HG03159 (cell line): ENCODE data around the gene SCLT1.
"Not testable (repeated sequence)": the region's sequence is repeated elsewhere in the genome, so short reads cannot be mapped to it uniquely, and the experiment has no call there.

Experiments
- ATAC-seq: cut with Tn5 transposase; IDR thresholded peaks from one replicate; pipeline ENCODE4 v1.9.1; 2021; ENCODE audit warnings: mild to moderate bottlenecking, moderate library complexity; ENCODE audit not compliant: unreplicated experiment

The SCLT1 gene

DNA sequence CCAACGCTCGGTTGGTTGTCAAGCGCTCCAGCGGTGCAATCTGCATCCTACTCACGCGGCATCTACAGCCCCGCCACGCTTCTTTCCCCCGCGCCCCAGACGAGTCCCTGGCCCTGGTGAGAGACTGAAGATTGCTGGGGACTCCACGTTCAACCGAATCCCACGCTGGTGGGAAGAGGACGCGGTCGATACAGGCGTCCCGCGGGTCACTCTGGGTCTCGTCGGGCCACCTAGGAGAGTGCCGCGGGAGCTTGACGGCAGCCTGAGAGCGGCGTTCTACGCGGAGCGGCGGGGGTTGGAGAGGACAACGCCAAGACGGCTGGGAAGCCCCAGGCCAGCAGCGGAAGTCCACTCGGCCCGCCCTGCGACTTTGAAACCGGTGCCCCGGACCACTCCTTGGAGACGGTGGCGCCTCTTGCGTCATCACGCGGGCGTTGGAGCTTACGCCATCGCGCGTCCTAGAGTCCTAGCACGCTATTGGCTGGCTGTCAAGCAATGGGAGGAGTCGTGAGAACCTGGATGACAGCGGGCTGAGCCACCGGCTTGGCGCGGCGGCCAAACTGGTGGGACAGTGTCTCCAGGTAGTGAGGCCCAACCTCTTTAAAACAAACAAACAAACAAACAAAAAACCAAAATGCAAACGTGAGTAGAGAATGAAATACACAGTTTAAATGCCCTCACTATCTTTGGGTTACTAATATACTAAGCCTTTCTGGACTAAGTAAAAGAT lies at the start of gene SCLT1:
Gene SCLT1, minus strand, starts transcription at position 349 of the 730 bp plus-strand sequence. CDS start 436 bp downstream, outside the sequence.
- peak; percentile 93 for ATAC-seq

DNA sequence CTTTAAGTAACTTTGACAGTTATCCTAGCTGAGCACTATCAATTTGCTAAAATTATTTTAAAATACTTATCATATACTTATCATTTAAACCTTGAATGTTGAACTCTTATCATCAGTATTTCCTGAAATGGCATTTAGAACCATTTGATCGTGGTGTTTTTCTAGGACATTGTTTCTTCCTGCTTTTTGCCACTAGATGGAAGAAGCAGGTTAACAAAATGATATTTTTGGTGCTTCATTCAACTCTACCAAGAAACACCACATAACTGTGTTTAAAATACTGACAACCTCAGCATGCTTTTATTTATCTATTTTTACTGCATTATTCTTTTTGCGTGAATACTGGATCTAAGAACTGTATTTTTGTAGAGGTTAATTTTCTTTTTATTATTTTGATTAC lies 47.2 kb upstream of the SCLT1 start:
- no peak for ATAC-seq

DNA sequence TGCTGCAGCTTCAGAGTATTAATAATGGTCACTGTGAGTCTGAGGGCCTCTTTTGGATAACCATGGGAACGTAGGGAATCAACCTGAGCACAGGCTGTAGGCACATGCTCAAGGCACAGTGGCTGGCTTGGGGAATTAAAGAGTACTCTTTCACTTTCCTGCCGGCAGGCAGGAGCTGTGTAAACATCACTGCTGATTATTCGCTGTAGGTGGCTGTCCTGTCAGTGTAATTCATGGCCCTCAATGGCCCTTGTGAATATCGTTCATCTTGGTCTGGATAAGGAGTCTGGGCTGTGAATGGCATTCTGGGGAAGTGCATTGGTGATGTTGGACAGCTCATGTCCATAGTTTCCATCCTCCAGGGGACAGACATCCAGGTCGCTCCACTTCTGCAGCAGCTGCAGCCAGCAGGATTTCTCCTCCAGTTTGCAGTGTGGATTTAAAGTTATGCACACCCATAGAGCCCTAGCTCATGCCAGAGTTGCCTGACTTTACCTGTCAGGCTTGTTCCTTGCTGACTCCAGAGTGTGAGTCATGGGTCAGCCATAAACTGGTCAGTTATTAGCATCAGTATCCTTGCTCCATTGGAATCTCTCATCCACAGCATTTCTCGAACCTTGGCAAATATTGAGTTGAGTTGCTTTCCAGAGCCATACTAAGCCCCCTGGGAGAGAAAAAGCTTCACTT lies 45.6 kb upstream of the SCLT1 start:
- ATAC-seq, result no peak

DNA sequence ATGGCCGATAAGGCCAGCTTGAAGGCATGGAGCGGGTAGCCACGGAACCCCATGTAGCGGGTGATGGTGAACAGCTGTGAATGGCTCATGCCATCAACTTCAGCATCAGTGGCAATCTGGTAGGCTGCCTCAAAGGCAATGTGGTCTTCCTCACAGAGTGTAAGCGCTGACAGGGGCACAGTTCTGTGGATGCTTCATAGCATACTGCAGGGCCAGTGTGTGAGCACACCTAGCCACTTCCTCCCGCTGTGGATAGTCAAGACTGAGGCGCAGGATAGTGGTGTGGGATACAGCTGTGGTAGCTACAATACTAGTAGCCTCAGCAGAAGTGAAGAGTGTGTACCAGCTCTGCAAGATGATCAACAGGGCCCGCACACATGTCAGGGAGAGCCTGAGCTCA lies 43.1 kb upstream of the SCLT1 start:
- no peak for ATAC-seq

DNA sequence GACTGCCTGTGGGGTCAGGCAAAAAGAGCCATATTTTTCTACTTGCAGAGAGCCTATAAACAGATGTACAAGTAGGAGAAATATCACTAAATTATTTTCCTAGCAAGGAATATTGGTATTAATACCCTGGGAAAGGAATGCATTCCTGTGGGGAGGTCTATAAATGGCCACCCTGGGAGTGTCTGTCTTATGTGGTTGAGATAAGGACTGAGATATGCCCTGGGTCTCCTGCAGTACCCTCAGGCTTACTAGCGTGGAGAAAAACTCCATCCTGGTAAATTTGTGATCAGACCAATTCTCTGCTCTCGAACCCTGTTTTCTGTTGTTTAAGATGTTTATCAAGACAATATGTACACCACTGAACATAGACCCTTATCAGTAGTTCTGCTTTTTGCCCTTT lies 38.0 kb upstream of the SCLT1 start:
- ATAC-seq, result no peak

DNA sequence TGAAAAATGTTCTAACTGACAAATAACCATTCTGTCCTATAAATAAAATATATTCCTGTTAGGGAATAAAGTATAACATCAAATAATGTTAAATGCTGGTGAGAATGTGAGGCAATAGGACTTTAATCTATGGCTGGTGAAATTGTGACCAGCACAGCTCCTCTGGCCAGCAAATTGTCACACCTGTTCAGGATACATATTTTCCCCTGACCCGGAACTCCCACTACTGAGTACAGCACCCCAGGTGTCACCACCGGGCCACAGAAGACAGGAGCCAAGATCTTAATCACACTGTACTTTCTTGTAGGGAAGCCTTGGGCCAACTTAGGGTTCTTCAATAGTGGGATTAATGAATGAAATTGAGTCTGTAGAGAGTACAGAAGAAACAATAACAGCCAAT lies 35.8 kb upstream of the SCLT1 start:
- ATAC-seq, result no peak

DNA sequence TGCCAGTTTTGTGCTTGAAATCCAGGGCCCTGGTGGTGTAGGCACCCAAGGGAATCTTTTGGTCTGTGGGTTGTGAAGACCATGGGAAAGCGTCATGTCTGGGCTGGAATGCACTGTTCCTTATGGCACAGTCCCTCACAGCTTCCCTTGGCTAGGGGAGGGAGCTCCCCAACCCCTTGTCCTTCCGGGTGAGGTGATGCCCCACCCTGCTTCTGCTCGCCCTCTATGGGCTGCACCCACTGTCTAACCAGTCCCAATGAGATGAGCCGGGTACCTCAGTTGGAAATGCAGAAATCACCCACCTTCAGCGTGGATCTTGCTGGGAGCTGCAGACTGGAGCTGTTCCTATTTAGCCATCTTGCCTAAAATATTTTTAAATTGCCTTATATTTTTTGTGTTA lies 33.3 kb upstream of the SCLT1 start:
- not testable (repeated sequence) for ATAC-seq

DNA sequence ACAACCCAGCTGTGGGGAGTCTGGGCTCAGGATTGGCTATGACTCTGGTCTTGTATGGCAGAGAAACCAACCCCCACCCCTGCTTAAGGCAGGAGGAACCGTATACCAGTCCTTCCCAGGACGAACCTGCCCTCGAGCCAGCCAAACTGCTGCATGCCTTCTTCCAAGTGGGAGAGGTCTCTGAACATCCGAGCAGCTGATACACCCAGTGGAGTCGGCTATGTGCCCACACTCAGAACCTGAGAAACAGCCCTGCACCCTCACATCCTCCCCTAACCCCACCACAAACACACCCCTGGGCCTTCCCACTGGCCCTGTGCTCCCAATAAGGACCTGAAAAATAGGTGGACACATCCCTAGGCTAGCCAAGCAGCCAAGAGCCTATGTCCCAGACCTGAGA lies 24.4 kb upstream of the SCLT1 start:
- ATAC-seq, result no peak

DNA sequence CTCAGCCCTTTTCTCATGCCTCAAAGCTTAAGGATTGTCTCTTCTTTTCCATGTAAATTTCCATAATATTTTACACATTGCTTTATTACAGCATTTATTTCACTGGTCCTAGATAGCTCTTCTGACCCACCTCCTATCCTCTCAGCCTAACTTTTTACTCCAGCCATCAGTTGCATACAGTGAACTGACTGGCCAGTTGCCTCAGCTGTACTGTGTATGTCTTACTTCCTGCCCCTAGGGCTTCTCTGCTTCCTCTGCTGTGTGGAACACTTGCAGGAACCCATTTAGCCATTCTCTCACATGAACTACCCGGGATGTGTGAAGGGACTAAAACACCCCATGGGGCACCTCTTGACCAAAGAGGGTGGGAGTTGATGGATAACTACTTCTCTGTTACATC lies 20.6 kb upstream of the SCLT1 start:
- no peak for ATAC-seq

DNA sequence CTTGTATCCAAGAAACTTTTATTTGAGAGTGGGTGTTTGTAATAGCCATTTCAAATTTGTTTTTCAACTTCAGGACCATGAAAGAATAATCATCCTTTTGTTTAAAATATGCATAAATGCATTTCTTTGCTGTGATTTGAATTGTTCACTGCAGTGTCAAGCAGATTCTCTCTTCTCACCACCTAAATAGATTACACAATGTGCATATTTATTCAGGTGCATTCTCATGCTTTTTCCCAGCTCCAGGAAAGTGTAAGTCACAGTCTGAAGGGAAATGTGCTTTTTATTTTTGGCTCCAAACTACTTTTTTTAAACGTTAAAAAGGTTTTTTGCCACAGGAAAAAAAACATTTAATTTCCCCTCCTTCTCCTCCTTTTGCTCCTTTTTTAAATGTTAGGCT lies 20.1 kb upstream of the SCLT1 start:
- ATAC-seq, result no peak

DNA sequence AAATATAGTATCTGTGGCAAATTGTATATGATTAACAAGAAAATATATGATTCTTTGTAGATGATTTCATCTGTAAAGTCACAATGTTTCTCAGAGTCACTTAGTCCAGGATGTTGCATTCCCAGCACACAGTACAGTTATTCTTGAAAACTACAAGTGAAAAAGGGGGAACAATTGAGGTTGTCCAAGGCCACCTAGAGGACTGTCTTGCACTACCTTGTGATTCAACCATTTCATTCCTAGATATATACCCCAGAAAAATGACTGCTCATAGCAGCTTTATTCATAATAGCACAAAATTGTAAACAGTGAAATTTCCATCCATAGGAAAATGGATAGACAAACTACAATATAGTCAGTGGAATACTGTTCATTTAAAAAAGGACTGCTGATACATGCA lies 18.6 kb upstream of the SCLT1 start:
- no peak for ATAC-seq

DNA sequence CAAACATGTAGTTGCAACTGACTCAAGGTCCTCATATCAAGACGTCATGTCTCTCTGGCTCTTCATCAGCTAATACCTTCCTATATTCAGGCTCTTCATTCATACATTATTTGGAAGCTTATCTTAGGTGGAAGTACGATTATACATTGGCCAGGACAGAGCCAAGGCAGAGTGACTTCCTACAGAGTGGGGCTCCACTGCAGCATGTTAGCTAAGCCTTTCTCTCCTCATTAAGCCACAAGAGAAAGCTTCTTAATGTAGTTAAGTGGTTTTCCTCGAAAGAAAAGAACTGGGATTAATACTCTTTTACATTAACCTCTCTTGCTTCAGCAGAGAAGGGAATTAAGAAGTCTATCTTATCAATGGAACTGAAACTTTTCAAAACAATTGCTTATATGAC lies 17.6 kb upstream of the SCLT1 start:
- ATAC-seq, result no peak

DNA sequence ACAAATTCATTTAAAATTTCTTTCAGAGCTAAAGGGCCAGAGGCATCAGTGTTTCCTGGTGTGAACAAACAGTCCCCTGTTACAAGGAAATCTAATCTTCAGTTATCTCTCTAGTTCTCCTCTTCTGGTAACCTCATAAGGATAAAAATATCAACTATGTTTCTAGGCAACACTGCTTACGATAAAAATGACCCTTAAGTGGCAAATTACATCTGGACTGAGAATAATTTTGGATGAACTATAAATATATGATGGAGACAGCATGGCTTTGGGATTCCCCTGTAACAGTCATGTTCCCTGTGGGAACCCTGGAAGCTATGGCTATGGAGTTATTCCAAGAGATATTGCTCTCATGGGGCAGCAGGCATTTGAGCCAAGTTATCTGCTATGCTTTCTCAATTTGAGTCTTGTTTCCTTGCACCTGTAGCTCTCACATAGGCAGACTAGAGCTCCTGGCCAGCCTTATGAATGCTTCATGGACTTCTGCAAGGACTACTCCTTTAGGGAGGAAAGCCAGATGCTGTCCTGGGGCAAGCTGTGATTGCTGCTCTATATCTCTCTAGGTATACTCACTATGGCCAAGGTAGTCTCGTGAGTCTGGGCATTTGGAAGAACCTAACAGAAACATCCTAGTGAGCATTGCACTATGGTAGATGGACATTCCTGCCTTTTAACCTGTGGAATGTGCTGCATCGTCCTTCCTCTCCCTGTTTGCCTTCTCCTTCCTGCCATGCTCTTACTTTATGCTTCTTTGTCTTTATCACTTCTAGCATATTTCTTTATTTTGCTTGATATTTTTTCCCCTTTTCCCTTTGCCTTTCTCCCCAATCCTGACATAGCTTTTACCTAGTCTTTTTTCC lies 16.9 kb upstream of the SCLT1 start:
- ATAC-seq, result no peak

DNA sequence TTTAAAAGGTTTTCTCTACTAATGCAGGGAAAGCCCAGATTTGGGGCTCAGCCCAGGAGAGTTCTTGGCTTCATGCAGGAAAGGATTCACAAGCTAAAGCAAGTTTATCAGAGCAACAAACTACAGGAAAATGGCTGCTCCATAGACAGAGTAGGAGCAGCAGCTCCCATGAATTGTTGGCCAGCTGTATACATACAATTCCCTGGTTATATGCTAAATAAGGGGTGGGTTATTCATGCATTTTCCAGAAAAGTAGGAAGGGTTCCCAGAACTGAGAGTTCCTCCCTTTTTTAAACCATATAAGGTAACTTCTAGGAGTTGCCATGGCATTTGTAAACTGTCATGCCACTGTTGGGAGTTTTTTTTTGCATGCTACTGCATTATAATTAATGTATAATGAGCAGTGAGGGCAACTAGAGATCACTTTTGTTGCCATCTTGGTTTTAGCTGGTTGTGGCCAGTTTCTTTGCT lies 5.2 kb upstream of the SCLT1 start:
- no peak for ATAC-seq

DNA sequence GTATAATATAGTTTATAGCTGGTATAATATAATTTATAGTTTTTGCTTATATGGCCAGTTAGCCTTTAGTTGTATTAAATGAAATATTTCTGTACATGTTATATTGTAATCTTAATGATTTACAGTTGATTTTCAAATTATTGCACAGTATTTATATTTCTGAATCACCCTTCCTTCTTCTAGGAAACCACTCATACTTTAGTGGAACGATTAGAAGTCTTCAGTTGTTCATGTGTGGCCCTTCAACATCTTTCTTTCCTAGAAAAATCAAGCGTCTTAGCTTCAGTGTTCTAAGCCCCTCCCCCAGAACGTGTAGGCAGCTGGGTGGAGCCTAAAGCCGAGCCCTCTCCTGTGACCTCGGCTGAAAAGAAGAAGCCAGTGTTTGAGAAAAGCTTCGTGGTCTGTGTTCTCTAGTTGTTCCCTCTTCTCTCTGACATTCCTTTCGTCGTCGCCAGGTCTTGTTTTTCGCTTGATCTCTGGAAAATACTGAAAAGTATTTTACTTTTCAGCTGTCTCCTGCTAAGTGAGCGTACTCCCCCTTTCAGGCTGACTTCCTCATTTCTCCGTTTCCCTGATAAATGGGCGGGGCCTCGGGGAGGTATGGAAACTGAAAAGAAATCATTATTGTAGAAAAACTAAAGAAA lies 2.6 kb upstream of the SCLT1 start, which contains the start of gene C4orf33:
Gene C4orf33, plus strand, starts transcription at position 342 of the 644 bp plus-strand sequence. CDS start 6,459 bp downstream, outside the sequence.
- peak; percentile 46 for ATAC-seq

DNA sequence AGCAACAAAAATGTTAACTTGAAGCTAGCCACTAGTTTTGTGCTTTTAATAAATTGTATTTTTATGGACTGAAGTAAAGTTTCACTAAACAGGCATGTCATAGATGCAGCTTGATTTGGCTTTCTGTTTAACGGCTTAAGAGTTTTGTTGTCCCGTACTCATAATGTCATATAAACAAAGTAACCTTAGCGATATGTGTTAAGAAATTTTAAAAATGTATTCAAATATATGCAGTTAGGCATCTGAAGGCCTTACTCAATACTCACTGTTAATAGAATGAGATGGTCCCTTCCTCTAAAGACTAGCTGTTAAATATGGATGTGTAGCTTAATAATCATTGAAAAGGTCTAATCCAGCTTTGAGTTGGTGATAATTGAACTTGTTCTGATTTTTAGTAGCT lies 1.0 kb upstream of the SCLT1 start:
- ATAC-seq, result no peak

DNA sequence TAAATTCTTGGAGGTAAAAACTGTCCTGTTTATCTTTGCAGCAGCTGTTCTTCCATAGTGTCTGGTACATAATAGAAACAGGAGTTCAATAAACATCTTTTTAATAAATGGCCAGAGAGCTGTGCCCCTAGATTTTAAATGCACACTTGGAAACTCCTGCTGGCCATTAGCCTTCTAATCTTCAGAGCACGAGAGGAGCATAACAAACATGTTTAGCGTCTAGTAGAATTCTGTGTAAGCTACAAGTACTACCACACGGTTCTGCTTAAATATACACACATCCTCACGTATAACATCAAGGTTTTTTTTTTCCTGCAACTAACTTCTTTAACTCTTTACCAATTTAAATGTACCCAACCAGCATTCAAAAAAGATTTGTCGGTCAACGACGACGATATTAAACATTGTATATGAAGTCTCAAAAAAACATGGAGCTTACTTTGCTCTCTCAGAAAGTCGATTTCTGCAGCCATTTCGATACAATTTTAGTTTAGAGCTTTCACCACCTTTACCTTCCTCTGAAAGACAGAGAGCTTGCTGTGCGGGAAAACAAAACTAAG lies 628 bp downstream of the SCLT1 start:
- ATAC-seq, result no peak

DNA sequence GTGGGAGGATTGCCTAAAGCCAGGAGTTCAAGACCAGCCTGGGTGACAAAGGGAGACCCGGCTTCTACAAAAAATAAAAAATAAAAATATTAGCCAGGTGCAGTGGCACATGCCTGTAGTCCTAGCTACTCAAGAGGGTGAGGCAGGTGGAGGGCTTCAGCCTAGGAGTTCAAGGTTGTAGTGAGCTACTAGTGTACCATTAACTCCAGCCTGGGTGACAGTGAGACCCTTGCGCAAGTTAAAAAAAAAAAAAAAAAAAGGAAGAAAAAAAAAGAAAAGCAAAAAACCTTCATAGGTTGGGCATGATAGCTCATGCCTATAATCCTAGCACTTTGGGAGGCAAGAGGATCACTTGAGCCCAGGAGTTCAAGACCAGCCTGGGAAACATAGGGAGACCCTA lies 5.8 kb downstream of the SCLT1 start:
- ATAC-seq, result no peak

DNA sequence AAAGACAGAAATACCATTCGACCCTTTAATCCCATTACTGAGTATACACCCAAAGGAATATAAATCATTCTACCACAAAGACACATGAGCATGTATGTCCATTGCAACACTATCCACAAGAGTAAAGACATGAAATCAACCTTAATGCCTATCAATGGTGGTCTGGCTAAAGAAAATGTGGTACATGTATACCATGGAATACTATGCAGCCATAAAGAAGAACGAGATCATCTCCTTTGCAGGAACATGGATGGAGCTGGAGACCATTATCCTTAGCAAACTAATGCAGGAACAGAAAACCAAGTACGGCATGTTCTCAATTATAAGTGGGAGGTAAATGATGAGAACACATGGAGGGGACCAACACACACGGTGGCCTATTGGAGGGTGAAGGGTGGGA lies 7.9 kb downstream of the SCLT1 start:
- no peak for ATAC-seq

DNA sequence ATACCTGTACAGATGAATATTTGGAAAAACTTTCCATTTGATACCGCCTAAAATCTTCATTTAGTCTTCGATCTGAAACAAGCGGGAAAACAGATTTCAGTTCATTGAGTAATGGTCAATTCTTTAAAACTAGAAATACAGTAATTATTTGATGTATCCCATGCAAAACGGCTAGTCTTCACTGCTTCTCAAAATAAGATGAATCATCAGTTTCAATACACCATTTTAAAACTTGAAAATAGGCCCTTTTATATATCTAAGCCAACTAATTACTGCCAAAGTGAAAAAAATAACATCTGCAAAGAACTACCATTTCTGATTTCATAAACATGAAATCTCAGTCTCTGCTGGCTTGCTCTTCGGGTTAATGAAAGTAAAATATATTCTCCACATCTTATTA lies 11.0 kb downstream of the SCLT1 start:
- ATAC-seq, result no peak

DNA sequence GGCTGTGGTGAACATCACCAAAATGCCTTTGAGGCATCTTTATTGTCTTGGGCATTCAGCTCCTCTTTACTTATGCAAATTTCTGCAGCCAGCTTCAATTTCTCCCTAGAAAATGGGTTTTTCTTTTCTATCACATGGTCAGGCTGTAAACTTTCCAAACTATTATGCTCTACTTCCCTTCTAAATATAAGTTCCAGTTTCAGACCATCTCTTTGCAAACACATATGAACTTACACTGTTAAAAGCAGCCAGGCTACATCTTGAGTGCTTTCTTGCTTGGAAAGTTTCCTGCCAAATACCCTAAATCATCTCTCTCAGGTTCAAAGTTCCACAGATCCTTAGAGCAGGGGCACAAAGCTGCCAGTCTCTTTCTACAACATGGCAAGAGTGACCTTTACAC lies 13.2 kb downstream of the SCLT1 start:
- ATAC-seq, result no peak
